ENCODE data around the gene ANKHD1. TPM values are rescaled to one million over a fixed set of nuclear protein-coding genes. Genes with fewer than 3 reads are reported as not detected.
"Not testable (repeated sequence)": the region's sequence is repeated elsewhere in the genome, so short reads cannot be mapped to it uniquely, and the experiment has no call there.

Gene ANKHD1
- total and polyA plus RNA-seq, 12 donors: 58.2 to 141 (median 99.2) TPM

GRCh38 chr5:140423609-140424008, 22.0 kb downstream of the ANKHD1 start:
- 75 to 93% (median 88%) methylated on average over 2 of the region's 2 CpGs for WGBS, 4 donors
- H3K27ac ChIP-seq: peak overlapping the region in 4 of 5 donors; percentile 3 to 58 (median 45)
- no peaks in the 10 kb centered on the region for H3K36me3 ChIP-seq (replicated peaks in 1 of 2)
- peaks cover 17 to 52% of the 10 kb centered on the region in 2 donors for H3K4me1 ChIP-seq (replicated peaks in 1 of 2)
- H3K4me3 ChIP-seq: no peak overlapping the region
- TF ChIP-seq CTCF (IDR thresholded peaks at IDR 0.05) (no peak), POLR2A (IDR thresholded peaks at IDR 0.05) (no peak)
- H3K9me3 ChIP-seq (replicated peaks in 1 of 3): no peaks in the 10 kb centered on the region
- DNase-seq: no peak
- intact Hi-C loops (cut with DNase I): no loop called here
- H3K27me3 ChIP-seq: no peaks in the 10 kb centered on the region

GRCh38 chr5:140424135-140424534, 22.5 kb downstream of the ANKHD1 start:
- peak in 6 of 7 donors; percentile 47 to 75 (median 68) for DNase-seq
- H3K27ac ChIP-seq: peak overlapping the region in 3 of 5 donors; percentile 42 to 58 (median 48)
- intact Hi-C loops (cut with DNase I): no loop called here
- no peaks in the 10 kb centered on the region for H3K9me3 ChIP-seq (replicated peaks in 1 of 3)
- WGBS, 4 donors: 34 to 47% (median 41%) methylated on average over 3 of the region's 3 CpGs
- H3K4me3 ChIP-seq: no peak overlapping the region
- peaks cover 20 to 51% of the 10 kb centered on the region in 2 donors for H3K4me1 ChIP-seq (replicated peaks in 1 of 2)
- H3K36me3 ChIP-seq (replicated peaks in 1 of 2): no peaks in the 10 kb centered on the region
- no peaks in the 10 kb centered on the region for H3K27me3 ChIP-seq
- TF ChIP-seq POLR2A (IDR thresholded peaks at IDR 0.05): no peak
- no peak for TF ChIP-seq CTCF (IDR thresholded peaks at IDR 0.05)

- intact Hi-C loops (cut with DNase I); H3K27me3 ChIP-seq; H3K9me3 ChIP-seq (replicated peaks in 1 of 3); H3K36me3 ChIP-seq (replicated peaks in 1 of 2); H3K27ac ChIP-seq; DNase-seq; H3K4me3 ChIP-seq: not testable (repeated sequence)
- 94 to 97% (median 96%) methylated on average over 5 to 23 of the region's 26 CpGs; no CpG with 5 or more reads in 1 of the 4 donors for WGBS, 4 donors
- H3K4me1 ChIP-seq (replicated peaks in 1 of 2): peaks cover 13 to 42% of the 10 kb centered on the region in 2 donors
Measured at GRCh38 chr5:140427726-140428125, 26.1 kb downstream of the ANKHD1 start.

- no peak for DNase-seq
- Histone ChIP-seq H3K27me3 (no peaks in the 10 kb centered on the region), H3K4me3 (no peak overlapping the region), H3K9me3 (replicated peaks in 1 of 3) (no peaks in the 10 kb centered on the region), H3K4me1 (replicated peaks in 1 of 2) (peaks cover 8 to 29% of the 10 kb centered on the region in 2 donors), H3K27ac (no peak overlapping the region), H3K36me3 (replicated peaks in 1 of 2) (no peaks in the 10 kb centered on the region)
- TF ChIP-seq CTCF (IDR thresholded peaks at IDR 0.05) (no peak), POLR2A (IDR thresholded peaks at IDR 0.05) (no peak)
- 59 to 85% (median 74%) methylated on average over 2 of the region's 2 CpGs for WGBS, 4 donors
- intact Hi-C loops (cut with DNase I): no loop called here
Measured at GRCh38 chr5:140429724-140430123, 28.1 kb downstream of the ANKHD1 start.

- no peak overlapping the region for H3K27ac ChIP-seq
- intact Hi-C loops (cut with DNase I): no loop called here
- peaks cover 0 to 4% of the 10 kb centered on the region in 2 donors for H3K36me3 ChIP-seq (replicated peaks in 1 of 2)
- peaks cover 4 to 13% of the 10 kb centered on the region in 2 donors for H3K4me1 ChIP-seq (replicated peaks in 1 of 2)
- 63 to 82% (median 67%) methylated on average over 1 of the region's 1 CpG for WGBS, 4 donors
- no peaks in the 10 kb centered on the region for H3K27me3 ChIP-seq
- no peaks in the 10 kb centered on the region for H3K9me3 ChIP-seq (replicated peaks in 1 of 3)
- TF ChIP-seq CTCF (IDR thresholded peaks at IDR 0.05): no peak
- TF ChIP-seq POLR2A (IDR thresholded peaks at IDR 0.05): no peak
- H3K4me3 ChIP-seq: no peak overlapping the region
- no peak for DNase-seq
Measured at GRCh38 chr5:140432212-140432611, 30.6 kb downstream of the ANKHD1 start.
